ENCODE data around the gene CCDC63. TPM values are rescaled to one million over a fixed set of nuclear protein-coding genes. Genes with fewer than 3 reads are reported as not detected.

Gene CCDC63
- total and polyA plus RNA-seq, 2 donors (not counting 3 experiments of a cell fraction or from before 2014, with no cell fraction given): not detected

DNA sequence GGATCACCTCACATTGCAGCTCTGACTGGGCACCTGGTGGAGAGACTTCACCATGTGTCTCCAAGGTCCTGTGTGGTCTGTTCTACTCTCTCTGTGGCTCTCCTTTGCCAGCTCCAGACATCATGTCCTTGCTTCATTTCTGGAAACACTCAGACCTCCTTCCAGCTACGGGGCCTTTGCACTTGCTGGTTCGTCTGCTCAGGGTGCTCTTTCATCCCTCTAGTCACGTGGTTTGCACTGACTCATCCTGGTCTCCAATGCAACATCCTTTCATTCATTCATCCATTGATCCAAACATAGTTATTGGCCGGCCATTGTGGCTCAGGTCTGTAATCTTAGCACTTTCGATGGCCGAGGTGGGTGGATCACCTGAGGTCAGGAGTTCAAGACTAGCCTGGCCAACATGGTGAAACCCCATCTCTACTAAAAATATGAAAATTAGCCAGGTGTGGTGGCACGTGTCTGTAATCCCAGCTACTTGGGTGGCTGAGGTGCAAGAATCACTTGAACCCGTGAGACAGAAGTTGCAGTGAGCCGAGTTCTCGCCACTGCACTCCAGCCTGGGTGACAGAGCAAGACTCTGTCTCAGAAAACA lies 23.9 kb upstream of the CCDC63 start:
- Histone ChIP-seq H3K9ac (replicated peaks; ENCODE audit: extremely low read depth, insufficient read depth, low read length) (no peak overlapping the region), H3K4me2 (ENCODE audit: insufficient read depth, low read length) (no peak overlapping the region), H3K4me1 (ENCODE audit: control insufficient read depth, extremely low read depth, insufficient read depth, low read length) (no peaks in the 10 kb centered on the region), H3K36me3 (ENCODE audit: control insufficient read depth in 2 of 2, extremely low read depth in 1 of 2, insufficient read depth in 2 of 2, low read length in 2 of 2) (no peaks in the 10 kb centered on the region), H2AFZ (ENCODE audit: low read depth, low read length) (no peak overlapping the region), H3K27me3 (ENCODE audit: control insufficient read depth in 2 of 2, insufficient read depth in 2 of 2, low read length in 2 of 2) (no peaks in the 10 kb centered on the region), H3K4me3 (replicated peaks in 1 of 3; ENCODE audit: insufficient read depth in 1 of 3, low read depth in 1 of 3, low read length in 3 of 3) (no peak overlapping the region), H4K20me1 (replicated peaks; ENCODE audit: control insufficient read depth, extremely low read depth, insufficient read depth, low read length) (no peaks in the 10 kb centered on the region), H3K27ac (ENCODE audit: insufficient read depth, low read depth, low read length) (no peak overlapping the region), H3K9me3 (replicated peaks; ENCODE audit: control insufficient read depth, insufficient read depth, low read length) (no peaks in the 10 kb centered on the region), H3K79me2 (ENCODE audit: control insufficient read depth, insufficient read depth, low read length) (no peaks in the 10 kb centered on the region), H3K9me1 (replicated peaks; ENCODE audit: control insufficient read depth, extremely low read depth, insufficient read depth, low read length) (no peaks in the 10 kb centered on the region)
- ChIA-PET CTCF (interaction anchor here (1.5 kb wide), 1 partner anchor 65 kb away, joined by 3 read pairs; no protein-coding TSS in a partner anchor), POLR2A (no interaction called here)
- intact Hi-C loops (cut with micrococcal nuclease): no loop called here
- DNase-seq (ENCODE audit: low read depth, low spot score): no peak
- no peak for FAIRE-seq
- dilution Hi-C loops (cut with MboI; ENCODE audit: extremely low pct_ligation_motif_present, low sequenced_read_pairs): no loop called here
- TF ChIP-seq JUN (IDR thresholded peaks at IDR 0.05; ENCODE audit: borderline replicate concordance, insufficient read depth, insufficient read length, low read depth) (no peak), MYC (IDR thresholded peaks at IDR 0.05; ENCODE audit: low read depth, low read length) (no peak)
- TF ChIP-seq, protein P1, sequence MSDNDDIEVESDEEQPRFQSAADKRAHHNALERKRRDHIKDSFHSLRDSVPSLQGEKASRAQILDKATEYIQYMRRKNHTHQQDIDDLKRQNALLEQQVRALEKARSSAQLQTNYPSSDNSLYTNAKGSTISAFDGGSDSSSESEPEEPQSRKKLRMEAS (IDR thresholded peaks at IDR 0.05; ENCODE audit: insufficient read depth, insufficient read length): no peak
- no TSS peak for BruUV-seq (replicated peaks)

DNA sequence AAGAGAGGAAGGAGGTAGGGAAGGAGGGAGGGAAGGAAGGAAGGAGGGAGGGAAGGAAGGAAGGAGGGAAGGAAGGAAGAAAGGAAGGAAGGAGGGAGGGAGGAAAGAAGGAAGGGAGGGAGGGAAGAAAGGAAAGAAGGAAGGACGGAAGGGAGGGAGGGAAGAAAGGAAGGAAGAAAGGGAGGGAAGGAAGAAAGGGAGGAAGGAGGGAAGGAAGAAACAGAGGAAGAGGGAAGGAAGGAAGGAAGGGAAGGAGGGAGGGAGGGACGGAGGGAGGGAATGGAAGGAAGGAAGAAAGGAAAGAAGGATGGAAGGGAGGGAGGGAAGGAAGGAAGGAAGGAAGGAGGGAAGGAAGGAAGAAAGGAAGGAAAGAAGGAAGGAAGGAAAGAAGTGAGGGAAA lies 22.4 kb upstream of the CCDC63 start:
- Histone ChIP-seq H3K9me3 (replicated peaks; ENCODE audit: control insufficient read depth, insufficient read depth, low read length) (no peaks in the 10 kb centered on the region), H4K20me1 (replicated peaks; ENCODE audit: control insufficient read depth, extremely low read depth, insufficient read depth, low read length) (no peaks in the 10 kb centered on the region), H3K9me1 (replicated peaks; ENCODE audit: control insufficient read depth, extremely low read depth, insufficient read depth, low read length) (no peaks in the 10 kb centered on the region), H3K36me3 (ENCODE audit: control insufficient read depth in 2 of 2, extremely low read depth in 1 of 2, insufficient read depth in 2 of 2, low read length in 2 of 2) (no peaks in the 10 kb centered on the region), H3K9ac (replicated peaks; ENCODE audit: extremely low read depth, insufficient read depth, low read length) (no peak overlapping the region), H3K4me3 (replicated peaks in 1 of 3; ENCODE audit: insufficient read depth in 1 of 3, low read depth in 1 of 3, low read length in 3 of 3) (no peak overlapping the region), H2AFZ (ENCODE audit: low read depth, low read length) (no peak overlapping the region), H3K4me1 (ENCODE audit: control insufficient read depth, extremely low read depth, insufficient read depth, low read length) (no peaks in the 10 kb centered on the region), H3K27ac (ENCODE audit: insufficient read depth, low read depth, low read length) (no peak overlapping the region), H3K79me2 (ENCODE audit: control insufficient read depth, insufficient read depth, low read length) (no peaks in the 10 kb centered on the region), H3K27me3 (ENCODE audit: control insufficient read depth in 2 of 2, insufficient read depth in 2 of 2, low read length in 2 of 2) (no peaks in the 10 kb centered on the region), H3K4me2 (ENCODE audit: insufficient read depth, low read length) (no peak overlapping the region)
- TF ChIP-seq MYC (IDR thresholded peaks at IDR 0.05; ENCODE audit: low read depth, low read length): no peak
- TF ChIP-seq, protein P2, sequence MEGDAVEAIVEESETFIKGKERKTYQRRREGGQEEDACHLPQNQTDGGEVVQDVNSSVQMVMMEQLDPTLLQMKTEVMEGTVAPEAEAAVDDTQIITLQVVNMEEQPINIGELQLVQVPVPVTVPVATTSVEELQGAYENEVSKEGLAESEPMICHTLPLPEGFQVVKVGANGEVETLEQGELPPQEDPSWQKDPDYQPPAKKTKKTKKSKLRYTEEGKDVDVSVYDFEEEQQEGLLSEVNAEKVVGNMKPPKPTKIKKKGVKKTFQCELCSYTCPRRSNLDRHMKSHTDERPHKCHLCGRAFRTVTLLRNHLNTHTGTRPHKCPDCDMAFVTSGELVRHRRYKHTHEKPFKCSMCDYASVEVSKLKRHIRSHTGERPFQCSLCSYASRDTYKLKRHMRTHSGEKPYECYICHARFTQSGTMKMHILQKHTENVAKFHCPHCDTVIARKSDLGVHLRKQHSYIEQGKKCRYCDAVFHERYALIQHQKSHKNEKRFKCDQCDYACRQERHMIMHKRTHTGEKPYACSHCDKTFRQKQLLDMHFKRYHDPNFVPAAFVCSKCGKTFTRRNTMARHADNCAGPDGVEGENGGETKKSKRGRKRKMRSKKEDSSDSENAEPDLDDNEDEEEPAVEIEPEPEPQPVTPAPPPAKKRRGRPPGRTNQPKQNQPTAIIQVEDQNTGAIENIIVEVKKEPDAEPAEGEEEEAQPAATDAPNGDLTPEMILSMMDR (IDR thresholded peaks at IDR 0.05; ENCODE audit: extremely low read depth in 1 of 2, insufficient read depth in 1 of 2, low read depth in 1 of 2, low read length in 2 of 2): no peak
- no peak for TF ChIP-seq GATA2 (IDR thresholded peaks at IDR 0.05; ENCODE audit: insufficient read depth, insufficient read length, low read depth, low read length)
- no peak for TF ChIP-seq EZH2 (IDR thresholded peaks at IDR 0.05; ENCODE audit: borderline replicate concordance, low read depth, low read length, severe bottlenecking)
- TF ChIP-seq JUN (IDR thresholded peaks at IDR 0.05; ENCODE audit: borderline replicate concordance, insufficient read depth, insufficient read length, low read depth): no peak
- TF ChIP-seq POLR2A (IDR thresholded peaks at IDR 0.05; ENCODE audit: low read depth, low read length): no peak
- no peak for TF ChIP-seq POLR2AphosphoS5 (IDR thresholded peaks at IDR 0.05; ENCODE audit: insufficient read depth, low read depth, low read length)
- TF ChIP-seq FOS (IDR thresholded peaks at IDR 0.05; ENCODE audit: borderline replicate concordance, insufficient read depth, low read length): no peak
- TF ChIP-seq, protein P1 (IDR thresholded peaks at IDR 0.05; ENCODE audit: insufficient read depth, insufficient read length): no peak
- intact Hi-C loops (cut with micrococcal nuclease): no loop called here
- DNase-seq (ENCODE audit: low read depth, low spot score) (no peak), FAIRE-seq (no peak)
- no TSS peak for BruUV-seq (replicated peaks)
- CTCF ChIA-PET: interaction anchor here (0.7 to 1.0 kb wide), 3 partner anchors 22 to 374 kb away, joined by 3 read pairs; partner anchors contain the start of genes ARPC3 and CCDC63
- dilution Hi-C loops (cut with MboI; ENCODE audit: extremely low pct_ligation_motif_present, low sequenced_read_pairs): no loop called here
- POLR2A ChIA-PET: no interaction called here

All from endothelial cell of umbilical vein (primary cell).